Caki2 (cell line): ENCODE data around the gene MAGEC3. TPM values are rescaled to one million over a fixed set of nuclear protein-coding genes. Genes with fewer than 3 reads are reported as not detected.

ENCODE experiments used
- DNase-seq: peaks from one replicate; pipeline ENCODE4 v3.0.0-alpha.2; 2015; ENCODE audit warnings: low read depth
- in situ Hi-C: cut with HindIII; loops from 2 replicates; pipeline ENCODE4 v1.10.0; 2016; ENCODE audit warnings: low sequenced_read_pairs, low pct_unique_long_range_greater_than_20kb, mixed read lengths
- total RNA-seq: library from RNA; depleted of rRNA; stranded (reverse); fragments of >200 nt; shearing (Covaris generic); gene quantifications from 2 replicates; pipeline ENCODE4 v1.2.3, GENCODE V29; 2014; ENCODE audit warnings: low replicate concordance; rRNA removed

Gene MAGEC3
- total RNA-seq, 1 experiment from 2014 or later, result not detected

- DNase-seq, result no peak
- in situ Hi-C loops, result no loop called here
Measured at GRCh38 chrX:141934059-141934641, 96.0 kb downstream of the MAGEC3 start.

- DNase-seq, result no peak
- in situ Hi-C loops, result no loop called here
Measured at GRCh38 chrX:141935645-141936044, 97.5 kb downstream of the MAGEC3 start.

GRCh38 chrX:141936080-141936479 lies 98.0 kb downstream of the MAGEC3 start:
- in situ Hi-C loops, result no loop called here

GRCh38 chrX:141941234-141941633 lies 103.1 kb downstream of the MAGEC3 start:
- DNase-seq, result no peak
- in situ Hi-C loops, result no loop called here

More at GRCh38 chrX:141936080-141936479, 98.0 kb downstream of the MAGEC3 start:
- DNase-seq, result peak; percentile 2

- in situ Hi-C loops, result no loop called here
- DNase-seq, result no peak
Measured at GRCh38 chrX:141945426-141945825, 107.3 kb downstream of the MAGEC3 start.

GRCh38 chrX:141947350-141947749 lies 109.2 kb downstream of the MAGEC3 start:
- in situ Hi-C loops, result no loop called here

More at GRCh38 chrX:141947350-141947749, 109.2 kb downstream of the MAGEC3 start:
- no peak for DNase-seq

Other genes with a start within 250 kb of the MAGEC3 start
- gene SPANXA2, start 248.6 kb upstream of the MAGEC3 start, total RNA-seq, result not detected in 2 replicates
- gene SPANXD, start 139.6 kb upstream of the MAGEC3 start, total RNA-seq, result not detected in 2 replicates
- gene MAGEC1, start 65.6 kb downstream of the MAGEC3 start, total RNA-seq, result not detected in 2 replicates